HG03571 (cell line): ENCODE measurements around the gene ATP11A.

Experiments used
- ATAC-seq: cut with Tn5 transposase; IDR thresholded peaks from one replicate; pipeline ENCODE4 v1.9.1; 2021; ENCODE audit not compliant: unreplicated experiment

The ATP11A gene

GRCh38 chr13:112721198-112722104, 31.6 kb downstream of the ATP11A start:
- ATAC-seq = no peak

- no peak for ATAC-seq
Observed at GRCh38 chr13:112722433-112723263, 32.8 kb downstream of the ATP11A start.

GRCh38 chr13:112723771-112724170, 33.9 kb downstream of the ATP11A start:
- ATAC-seq = no peak

GRCh38 chr13:112724788-112725345, 35.0 kb downstream of the ATP11A start:
- no peak for ATAC-seq

GRCh38 chr13:112725346-112726015, 35.6 kb downstream of the ATP11A start:
- no peak for ATAC-seq

- no peak for ATAC-seq
Observed at GRCh38 chr13:112726016-112726767, 36.4 kb downstream of the ATP11A start.

GRCh38 chr13:112727581-112727980, 37.7 kb downstream of the ATP11A start:
- no peak for ATAC-seq

GRCh38 chr13:112728375-112729126, 38.7 kb downstream of the ATP11A start:
- ATAC-seq = no peak

GRCh38 chr13:112729408-112729807, 39.6 kb downstream of the ATP11A start:
- ATAC-seq = no peak

GRCh38 chr13:112730157-112730671, 40.4 kb downstream of the ATP11A start:
- no peak for ATAC-seq

GRCh38 chr13:112731667-112732616, 42.1 kb downstream of the ATP11A start:
- ATAC-seq = no peak

GRCh38 chr13:112732679-112733078, 42.8 kb downstream of the ATP11A start:
- ATAC-seq = no peak

- no peak for ATAC-seq
Observed at GRCh38 chr13:112733112-112733511, 43.3 kb downstream of the ATP11A start.

GRCh38 chr13:112733661-112734379, 44.0 kb downstream of the ATP11A start:
- ATAC-seq = no peak

- ATAC-seq = no peak
Observed at GRCh38 chr13:112734696-112735547, 45.1 kb downstream of the ATP11A start.

- ATAC-seq = no peak
Observed at GRCh38 chr13:112735791-112736190, 46.0 kb downstream of the ATP11A start.

GRCh38 chr13:112737294-112737693, 47.5 kb downstream of the ATP11A start:
- ATAC-seq = no peak
